SK-N-DZ (cell line): ENCODE measurements around the gene PAIP2.
"Not testable (repeated sequence)": the region's sequence is repeated elsewhere in the genome, so short reads cannot be mapped to it uniquely, and the experiment has no call there.

Experiments used
- DNase-seq: peaks from one replicate; pipeline ENCODE4 v3.0.0-alpha.2; 2015; ENCODE audit warnings: low spot score

Gene PAIP2

DNA sequence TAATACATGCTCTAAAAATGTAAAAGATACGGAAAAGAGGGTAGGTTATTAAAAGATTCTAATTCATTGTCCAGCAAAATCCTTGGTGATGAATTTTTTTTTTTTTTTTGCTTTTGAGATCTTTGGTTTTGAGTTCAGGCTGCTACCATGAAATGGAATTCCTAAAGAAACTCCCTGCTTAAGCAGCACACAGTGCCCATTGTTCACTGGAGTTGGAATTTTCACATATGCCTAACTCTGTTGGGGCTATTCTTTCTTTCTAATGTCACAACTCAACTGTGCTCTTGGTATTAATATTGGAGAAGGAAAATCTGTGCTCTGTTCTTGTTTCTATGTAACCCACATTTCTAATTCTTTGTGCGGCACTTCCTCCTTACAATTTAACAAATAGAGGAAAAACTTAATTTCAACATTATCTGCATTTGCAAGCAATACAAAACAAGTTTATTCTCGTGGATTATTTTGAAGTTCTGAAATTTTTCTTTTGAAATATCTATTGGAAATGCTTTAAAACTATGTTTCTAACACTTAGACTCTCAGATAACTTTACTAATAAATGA, 26.5 kb upstream of the PAIP2 start:
- no peak for DNase-seq

DNA sequence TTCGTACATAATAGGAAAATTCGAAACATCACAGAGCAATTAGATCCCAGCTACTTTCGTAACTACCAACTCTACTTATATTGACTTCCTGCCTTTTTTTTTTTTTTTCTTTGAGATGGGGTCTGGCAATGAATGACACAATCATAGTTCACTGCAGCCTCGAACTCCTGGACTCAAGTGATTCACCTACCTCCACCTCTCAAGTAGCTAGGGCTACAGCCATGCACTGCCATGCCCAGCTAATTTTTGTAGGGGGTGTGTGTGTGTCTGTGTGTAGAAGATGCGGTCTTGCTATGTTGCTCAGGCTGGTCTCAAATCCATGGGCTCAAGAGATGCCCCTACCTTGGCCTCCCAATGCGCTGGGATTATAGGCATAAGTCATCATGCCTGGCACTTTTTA, 5.8 kb upstream of the PAIP2 start:
- DNase-seq, result no peak

DNA sequence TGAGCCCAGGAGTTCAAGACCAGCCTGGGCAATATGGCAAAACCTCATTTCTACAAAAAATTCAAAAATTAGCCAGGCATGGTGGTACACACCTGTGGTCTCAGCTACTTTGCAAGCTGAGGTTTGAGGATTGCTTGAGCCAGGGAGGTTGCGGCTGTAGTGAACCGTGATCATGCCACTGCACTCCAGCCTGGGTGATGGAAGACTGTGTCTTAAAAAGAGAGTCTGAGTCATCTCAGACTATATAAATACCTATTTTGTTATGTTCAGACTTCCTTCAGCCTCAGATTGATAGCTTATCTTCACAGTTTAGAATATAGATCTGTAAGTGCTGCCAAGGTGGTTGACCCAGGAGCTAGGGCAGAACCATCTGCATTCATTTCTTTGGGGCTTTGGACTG, 1.6 kb upstream of the PAIP2 start:
- DNase-seq, result no peak

DNA sequence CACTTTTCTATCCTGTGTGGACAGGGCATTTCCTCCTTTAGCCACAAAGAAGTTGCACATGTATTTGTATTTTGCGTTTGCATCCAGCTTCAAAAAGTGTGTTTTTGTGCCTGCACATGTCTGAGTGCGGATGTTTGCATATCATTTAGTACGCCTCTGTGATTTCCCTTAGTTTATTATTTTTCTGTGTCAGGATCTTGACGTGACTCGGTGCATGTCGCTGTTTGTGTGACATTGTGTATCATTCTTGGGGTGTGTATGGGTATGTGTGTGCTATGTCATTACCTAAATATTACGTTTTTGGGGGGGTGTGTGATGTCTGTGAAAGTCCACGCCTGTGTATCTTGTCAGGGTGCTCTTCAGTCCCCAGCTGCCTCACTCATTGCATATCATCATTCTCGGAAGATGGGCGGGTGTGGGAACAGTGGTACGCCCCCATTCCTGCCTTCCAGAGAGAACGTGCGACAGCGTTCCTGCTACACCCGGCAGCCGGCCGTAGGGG, 416 bp upstream of the PAIP2 start:
- DNase-seq, result no peak

DNA sequence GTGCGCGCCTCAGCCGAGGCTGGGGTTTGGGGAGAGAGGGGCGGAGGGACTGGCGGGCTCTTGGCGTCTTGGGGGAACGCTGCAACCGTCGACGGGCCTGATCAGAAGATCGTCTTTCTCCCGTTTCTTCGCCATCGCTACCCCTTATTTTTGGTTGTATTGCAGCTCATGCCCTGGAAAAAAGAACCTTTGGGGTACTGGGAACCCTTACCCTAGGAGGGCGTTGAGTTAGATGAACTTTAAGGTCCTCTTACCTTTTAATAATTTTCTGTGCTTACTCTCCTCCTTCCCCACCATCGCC, 719 bp downstream of the PAIP2 start:
- DNase-seq, result no peak

DNA sequence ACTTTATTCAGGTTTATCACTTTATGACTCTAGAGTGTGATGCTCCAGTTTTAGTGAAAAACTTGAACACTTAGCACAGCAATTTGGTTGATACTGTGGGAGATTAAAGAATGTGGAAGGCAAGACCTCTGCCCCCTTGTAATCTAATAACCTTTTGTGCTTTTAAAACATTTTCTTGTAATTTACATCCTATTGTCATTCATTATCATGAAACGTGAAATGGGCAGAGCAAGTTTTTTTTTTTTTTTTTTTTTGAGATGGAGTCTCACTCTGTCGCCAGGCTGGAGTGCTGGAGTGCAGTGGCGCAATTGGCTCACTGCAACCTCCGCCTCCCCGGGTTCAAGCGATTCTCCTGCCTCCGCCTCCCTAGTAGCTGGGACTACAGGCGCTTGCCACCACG, 1.8 kb downstream of the PAIP2 start:
- DNase-seq, result no peak

DNA sequence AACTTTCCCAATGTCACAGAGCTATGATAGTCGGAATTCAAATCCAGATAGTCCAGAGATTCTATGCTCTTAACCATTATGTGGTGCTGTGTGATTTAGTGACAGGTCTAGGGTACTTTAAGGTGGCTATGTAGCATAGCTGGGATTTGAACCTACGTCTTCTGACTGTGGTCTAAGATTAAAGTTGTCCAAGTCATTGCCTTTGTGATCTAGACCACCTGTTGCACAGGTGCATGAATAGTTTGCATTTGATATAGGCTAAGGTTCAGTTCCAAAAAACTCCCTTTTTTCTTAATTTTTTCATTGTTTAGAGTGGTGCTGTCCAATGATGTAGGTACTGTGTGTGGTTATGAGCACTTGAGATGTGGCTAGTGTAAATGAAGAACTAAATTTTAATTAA, 2.5 kb downstream of the PAIP2 start:
- DNase-seq, result no peak

DNA sequence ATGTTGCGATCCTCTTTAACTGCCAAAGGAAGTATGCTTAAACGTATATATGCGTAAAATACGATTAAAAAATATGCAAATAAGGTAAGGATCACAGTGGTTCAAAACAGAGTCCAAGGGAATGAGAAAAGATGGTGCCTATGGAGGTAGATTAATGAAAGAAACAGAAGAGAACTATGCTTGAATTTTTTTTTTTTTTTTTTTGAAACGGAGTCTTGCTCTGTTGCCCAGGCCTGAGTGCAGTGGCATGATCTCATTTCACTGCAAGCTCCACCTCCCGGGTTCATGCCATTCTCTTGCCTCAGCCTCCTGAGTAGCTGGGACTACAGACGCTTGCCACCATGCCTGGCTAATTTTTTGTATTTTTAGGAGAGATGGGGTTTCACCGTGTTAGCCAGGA, 3.8 kb downstream of the PAIP2 start:
- not testable (repeated sequence) for DNase-seq

DNA sequence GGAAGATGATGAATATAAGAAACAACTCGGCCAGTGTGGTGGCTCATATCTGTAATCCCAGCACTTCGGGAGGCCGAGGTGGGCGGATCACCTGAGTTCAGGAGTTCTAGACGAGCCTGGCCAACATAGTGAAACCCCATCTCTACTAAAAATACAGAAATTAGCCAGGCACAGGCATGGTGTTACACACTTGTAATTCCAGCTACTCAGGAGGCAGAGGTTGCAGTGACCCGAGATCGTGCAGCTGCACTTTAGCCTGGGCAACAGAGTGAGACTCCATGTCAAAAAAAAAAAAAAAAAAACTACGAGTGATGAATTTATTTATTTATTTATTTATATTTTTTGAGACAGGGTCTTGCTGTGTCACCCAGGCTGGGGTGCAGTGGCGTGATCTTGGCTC, 6.2 kb downstream of the PAIP2 start:
- DNase-seq, result not testable (repeated sequence)

DNA sequence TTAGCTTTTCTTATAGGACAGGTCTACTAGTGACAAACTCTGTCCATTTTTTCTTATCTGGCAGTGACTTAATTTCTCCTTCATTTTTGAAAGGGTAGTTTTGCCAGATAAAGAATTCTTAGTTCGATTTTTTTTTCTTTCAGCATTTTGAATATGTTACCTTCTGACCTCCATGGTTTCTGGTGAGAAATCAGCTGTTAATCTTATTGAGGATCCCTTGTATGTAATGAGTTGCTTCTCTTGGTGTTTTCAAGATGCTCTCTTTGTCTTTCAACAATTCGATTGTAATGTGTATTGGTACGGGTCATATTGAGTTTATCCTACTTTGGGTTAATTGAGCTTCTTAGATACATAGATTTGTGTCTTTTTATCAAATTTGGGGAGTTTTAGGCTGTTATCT, 12.5 kb downstream of the PAIP2 start:
- DNase-seq, result no peak

DNA sequence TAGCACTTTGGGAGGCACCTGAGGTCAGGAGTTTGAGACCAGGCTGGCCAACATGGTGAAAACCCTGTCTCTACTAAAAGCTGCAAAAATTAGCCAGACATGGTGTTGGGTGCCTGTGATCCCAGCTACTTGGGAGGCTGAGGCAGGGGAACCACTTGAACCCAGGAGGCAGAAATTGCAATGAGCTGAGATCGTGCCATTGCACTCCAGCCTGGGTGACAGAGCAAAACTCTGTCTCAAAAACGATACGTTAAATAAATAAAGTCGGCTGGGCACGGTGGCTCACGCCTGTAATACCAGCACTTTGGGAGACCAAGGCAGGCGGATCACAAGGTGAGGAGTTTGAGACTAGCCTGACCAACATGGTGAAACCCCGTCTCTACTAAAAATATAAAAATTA, 14.2 kb downstream of the PAIP2 start:
- not testable (repeated sequence) for DNase-seq

DNA sequence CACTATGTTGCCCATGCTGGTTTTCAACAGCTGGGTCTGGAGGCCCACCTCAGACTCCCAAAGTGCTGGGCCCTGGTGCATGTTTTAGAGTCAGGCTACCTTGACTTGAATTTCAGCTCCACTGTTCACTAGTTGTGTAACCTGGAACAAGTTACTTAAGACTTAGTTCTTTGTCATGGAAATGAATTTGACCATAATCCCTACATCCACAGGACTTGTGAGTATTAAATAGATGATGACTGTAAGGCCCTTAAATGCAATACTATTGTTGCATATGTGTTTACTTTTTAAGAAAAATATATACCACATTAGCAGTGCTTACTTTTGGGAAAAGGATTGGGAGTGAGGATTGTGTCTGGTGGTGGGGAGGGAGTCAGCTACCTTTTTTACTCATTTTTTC, 16.4 kb downstream of the PAIP2 start:
- DNase-seq, result no peak

DNA sequence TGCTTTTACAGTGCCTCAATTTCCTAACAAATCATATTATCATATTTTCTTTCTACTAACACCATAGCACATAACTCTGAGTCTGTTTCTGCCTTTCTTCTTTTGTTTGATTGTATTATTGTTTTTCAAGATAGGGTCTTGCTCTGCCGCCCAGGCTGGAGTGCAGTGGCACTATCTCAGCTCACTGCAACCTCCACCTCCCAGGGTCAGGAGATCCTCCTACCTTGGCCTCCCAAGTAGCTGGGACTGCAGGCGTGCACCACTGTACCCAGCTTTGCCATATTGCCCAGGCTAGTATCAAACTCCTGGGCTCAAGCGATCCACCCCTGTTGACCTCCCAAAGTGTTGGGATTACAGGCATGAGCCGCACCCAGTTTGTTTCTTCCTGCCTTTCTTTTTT, 18.7 kb downstream of the PAIP2 start:
- DNase-seq, result no peak

DNA sequence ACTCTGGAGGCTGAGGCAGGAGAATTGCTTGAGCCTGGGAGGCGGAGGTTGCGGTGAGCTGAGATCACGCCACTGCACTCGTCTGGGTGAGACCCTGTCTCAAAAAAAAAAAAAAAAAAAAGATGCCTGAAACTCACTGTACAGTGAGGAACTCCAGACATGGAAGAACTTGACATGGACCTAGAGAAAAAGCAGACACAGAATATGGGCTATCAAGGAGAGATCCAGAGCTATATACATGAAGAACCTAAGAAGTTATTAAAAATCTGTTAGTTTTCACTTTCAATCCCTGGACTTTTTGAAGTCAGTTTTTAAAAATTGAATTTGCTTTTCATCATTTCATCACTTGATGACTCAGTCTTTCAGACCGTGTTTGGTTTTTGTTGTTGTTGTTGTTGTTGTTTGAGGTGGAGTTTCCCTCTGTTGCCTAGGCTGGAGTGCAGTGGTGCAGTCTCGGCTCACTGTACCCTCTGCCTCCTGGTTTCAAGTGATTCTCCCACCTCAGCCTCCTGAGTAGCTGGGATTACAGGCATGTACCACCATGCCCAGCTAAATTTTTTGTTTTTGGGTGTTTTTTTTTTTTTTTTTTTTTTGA, 20.3 kb downstream of the PAIP2 start:
- DNase-seq, result no peak

DNA sequence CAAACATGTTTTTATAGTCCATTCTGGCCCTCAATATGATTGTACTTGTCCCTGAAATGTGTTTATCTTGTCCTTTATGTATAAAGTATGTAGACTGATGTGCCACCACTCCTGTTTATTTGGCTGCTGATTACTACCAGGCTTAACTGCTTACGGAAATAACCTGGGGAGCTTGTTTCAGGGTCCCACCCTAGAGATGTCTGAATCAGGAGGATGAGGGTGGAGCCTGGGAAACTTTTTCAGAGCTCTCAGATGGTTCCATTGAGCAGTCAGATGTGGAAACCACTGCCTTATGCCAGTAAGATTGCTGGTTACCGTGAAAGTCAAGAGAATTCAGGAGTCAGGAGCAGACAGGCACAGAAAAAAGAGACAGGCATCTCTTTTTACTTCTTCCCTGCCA, 22.3 kb downstream of the PAIP2 start:
- DNase-seq, result no peak

DNA sequence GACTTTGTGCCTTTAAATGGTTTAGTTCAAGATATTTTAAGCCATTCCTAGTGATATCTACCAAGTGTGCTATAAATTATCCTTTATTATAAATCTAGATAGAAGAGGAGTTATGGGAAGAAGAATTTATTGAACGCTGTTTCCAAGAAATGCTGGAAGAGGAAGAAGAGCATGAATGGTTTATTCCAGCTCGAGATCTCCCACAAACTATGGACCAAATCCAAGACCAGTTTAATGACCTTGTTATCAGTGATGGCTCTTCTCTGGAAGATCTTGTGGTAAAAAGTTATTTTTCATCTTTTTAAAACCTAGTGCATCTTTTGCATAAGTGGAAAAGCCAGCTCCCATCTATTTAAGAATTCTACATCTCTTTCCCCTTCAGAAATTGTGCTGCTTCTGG, 22.8 kb downstream of the PAIP2 start:
- DNase-seq, result no peak

DNA sequence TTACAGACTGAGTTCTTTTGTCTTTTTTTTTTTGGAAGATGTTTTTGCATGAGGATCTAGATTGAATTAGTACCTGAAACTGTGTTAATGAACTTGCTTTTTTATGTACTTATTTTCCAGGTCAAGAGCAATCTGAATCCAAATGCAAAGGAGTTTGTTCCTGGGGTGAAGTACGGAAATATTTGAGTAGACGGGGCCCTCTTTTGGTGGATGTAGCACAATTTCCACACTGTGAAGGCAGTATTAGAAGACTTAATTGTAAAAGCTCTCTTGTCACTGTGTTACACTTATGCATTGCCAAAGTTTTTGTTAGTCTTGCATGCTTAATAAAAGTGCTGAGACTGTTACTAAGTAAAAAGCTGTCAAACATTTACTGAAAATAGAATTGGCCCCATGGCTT, 27.0 kb downstream of the PAIP2 start:
- no peak for DNase-seq

DNA sequence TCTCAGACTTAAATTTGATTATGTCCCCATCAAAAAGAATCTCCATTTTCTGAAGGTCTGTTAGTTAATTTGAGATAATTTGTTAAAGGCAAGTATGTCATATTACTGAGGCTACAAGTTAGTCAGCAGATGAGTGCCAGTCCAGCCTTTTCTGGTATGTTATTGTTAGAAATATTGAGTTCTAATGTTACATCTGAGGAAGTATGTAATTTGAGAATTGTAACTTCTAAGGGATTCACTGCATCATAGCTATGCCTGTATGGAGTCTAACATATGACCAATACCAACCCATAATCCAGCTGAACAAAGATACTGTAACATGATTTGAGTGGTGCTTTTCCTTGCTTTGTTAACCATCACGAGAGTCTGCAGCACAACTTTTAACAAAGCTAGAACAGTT, 27.5 kb downstream of the PAIP2 start:
- no peak for DNase-seq

DNA sequence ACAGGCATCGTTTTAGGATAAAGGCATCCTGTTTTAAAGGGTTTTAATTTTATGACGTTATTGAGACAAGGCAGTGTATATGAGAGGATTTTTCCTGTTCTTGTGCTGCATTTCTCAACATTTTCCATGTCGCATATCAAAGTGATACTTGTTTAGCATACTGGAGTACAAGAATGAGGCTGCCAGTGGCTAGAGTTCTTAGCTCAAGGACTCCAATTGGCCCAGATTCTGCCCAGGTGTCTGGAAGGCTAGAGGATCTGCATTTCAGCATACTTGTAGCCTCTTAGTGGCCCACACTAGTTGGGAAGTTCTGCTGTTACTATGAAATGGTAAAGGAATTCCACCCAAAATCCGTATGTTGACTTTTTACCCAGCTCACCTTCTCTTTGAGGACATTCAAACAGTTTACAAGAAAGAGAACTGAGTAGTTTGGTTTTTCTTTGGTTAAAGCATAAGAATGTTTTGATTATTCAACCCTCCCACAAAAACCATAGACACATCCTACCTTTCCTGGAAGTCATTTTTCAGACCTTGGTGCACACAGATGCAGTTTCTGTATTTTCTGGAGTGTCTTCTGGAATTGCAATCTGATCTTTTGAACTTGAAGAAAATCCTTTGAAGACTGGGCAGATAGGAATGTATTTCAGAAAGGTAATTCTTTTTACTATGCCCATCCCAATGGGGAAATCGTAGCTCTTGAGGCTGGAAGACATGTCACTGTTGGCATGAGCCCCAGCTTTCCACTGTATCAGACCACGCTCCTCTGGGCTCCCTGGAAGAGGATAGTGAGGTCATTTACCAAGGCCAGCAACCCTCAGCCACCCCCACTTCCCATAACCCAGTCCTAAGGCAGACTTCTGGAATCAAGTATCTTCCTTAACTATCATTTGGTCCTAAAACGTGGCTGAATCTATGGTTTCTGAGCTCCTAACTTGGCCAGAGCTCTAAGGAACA, 30.1 kb downstream of the PAIP2 start:
- DNase-seq, result no peak

DNA sequence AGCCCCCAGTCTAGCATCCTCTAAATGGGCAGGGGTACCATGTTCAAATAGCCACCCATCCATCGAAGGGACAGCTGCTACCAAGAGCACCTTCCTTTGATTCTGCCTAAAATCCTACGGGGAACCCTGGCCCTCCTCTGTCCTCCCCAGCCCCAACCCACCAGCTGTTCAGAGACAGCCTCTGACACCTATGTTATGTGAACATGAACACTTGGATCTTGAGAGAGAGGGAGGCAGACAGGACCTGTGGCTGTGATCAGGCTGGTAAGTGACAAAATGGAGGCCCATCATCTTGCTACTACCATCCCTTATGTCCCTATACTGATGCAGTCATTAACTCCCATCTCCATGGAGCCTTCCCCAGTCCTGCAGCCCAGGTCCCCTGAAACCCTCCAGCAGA, 33.3 kb downstream of the PAIP2 start:
- no peak for DNase-seq

DNA sequence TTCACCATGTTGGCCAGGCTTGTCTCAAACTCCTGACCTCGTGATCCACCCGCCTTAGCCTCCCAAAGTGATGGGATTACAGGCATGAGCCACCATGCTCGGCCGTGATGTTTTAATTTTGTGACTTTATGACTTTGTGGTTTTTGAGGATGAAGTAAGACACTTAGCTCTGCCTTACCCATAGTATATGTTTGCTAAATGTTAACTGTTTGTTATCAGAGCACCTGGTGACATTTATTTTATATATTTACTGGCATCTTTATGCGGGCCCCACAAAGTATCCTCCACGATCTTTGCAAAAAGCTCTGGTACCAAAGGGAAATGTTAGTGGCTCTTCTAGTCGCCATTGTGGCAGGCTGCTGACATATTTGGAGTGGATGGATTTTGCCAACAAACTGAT, 34.7 kb downstream of the PAIP2 start:
- DNase-seq, result no peak

DNA sequence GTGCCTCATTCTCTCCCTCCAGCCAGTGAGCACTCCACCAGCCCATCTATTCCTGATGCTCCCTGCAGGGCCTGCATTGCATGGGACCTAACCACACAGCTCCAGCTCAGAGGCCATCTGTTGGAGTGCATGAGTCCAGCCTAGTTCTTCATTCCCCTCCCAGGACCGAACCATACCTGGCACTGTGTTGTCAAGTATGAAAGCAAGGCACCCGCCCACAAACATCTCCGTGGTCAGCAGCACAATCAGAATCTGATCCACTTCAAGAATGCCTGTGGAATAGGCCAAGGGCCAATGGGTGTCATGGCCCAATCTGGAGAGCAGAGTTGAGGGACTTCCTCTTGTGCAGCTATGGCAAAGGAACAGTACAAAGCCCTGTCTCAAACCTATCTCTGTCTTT, 35.6 kb downstream of the PAIP2 start:
- no peak for DNase-seq
